ENCODE measurements around the gene HAND2.

HAND2 gene

GRCh38 chr4:173535165-173535902 is 5.3 kb upstream of the HAND2 start:
- DNase-seq = no peak

- DNase-seq = no peak
These were observed 4.4 kb upstream of the HAND2 start for GRCh38 chr4:173534434-173534833.

- no peak for DNase-seq
These were observed 2.9 kb upstream of the HAND2 start for GRCh38 chr4:173532725-173533511.

GRCh38 chr4:173531086-173531965 is 1.3 kb upstream of the HAND2 start:
- DNase-seq = no peak

- no peak for DNase-seq
These were observed 477 bp upstream of the HAND2 start for GRCh38 chr4:173530326-173531085.

GRCh38 chr4:173528378-173529321 is 1.4 kb downstream of the HAND2 start:
- DNase-seq = no peak

- DNase-seq = no peak
These were observed 2.7 kb downstream of the HAND2 start for GRCh38 chr4:173527103-173527891.

- no peak for DNase-seq
These were observed 3.3 kb downstream of the HAND2 start for GRCh38 chr4:173526724-173527102.

- no peak for DNase-seq
These were observed 4.0 kb downstream of the HAND2 start for GRCh38 chr4:173526027-173526482.

GRCh38 chr4:173525118-173526011 is 4.7 kb downstream of the HAND2 start:
- DNase-seq = no peak

GRCh38 chr4:173524218-173525117 is 5.6 kb downstream of the HAND2 start:
- no peak for DNase-seq

GRCh38 chr4:173522951-173523395 is 7.1 kb downstream of the HAND2 start:
- no peak for DNase-seq

GRCh38 chr4:173522160-173522950 is 7.7 kb downstream of the HAND2 start:
- no peak for DNase-seq

GRCh38 chr4:173521467-173522159 is 8.4 kb downstream of the HAND2 start:
- no peak for DNase-seq

- no peak for DNase-seq
These were observed 9.0 kb downstream of the HAND2 start for GRCh38 chr4:173520921-173521466.

Data from NCI-H1105 treated with DMSO at 0.1 percent for 48 hours (cell line).